Ovary (tissue), 3 donors: ENCODE results near the gene FHOD1.

Source experiments
- POLR2A ChIP-seq: fragments of 450-650 bp; IDR thresholded peaks from one replicate; pipeline ENCODE4 v1.6.1; 2017; ENCODE audit warnings: antibody characterized with exemption, mild to moderate bottlenecking, moderate library complexity
- TF ChIP-seq, protein P1 (sequence below), 3 donors: fragments of 450-650 bp in 2 of 3; fragments of 200-600 bp in 1 of 3; IDR thresholded peaks; one replicate each; pipeline versions ENCODE4 v1.5.1 to v1.8.0; 2016 to 2022; ENCODE audit warnings: antibody characterized with exemption in 3 of 3, mild to moderate bottlenecking in 1 of 3
- donor health status: DM: no; HTN: no; CAD: no.

DNA sequence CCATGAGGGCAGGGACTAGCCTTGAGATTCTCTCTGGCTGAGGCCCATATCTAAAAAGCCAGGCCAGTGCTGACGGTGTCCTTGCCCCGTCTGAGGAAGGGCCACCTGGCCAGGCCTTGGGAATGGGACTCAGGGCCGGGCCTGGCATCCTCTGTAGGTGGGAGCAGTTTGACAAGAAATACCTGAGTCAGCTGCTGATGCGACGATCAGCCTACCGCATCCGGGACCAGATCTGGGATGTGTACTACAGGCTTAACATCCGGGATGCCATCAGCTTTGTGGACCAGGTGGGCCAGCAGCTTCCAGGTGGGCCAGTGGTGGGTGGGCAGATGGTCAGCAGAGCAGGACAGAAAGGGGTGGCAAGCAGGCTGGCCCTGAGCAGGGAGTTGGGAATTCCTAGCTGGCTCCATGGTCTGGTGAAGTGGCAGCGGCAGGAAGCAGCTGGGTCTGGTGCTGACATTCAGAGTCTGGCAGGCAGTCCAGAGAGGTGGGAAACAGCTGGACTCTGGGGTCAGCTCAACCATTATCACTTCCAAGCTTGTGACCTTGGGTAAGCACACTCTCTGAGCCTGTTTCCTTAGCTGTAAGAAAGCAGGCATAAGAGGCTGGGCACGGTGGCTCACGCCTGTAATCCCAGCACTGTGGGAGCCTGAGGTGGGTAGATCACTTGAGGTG is 11.0 kb upstream of the FHOD1 start:
- no peak for TF ChIP-seq POLR2A
- TF ChIP-seq, protein P1, sequence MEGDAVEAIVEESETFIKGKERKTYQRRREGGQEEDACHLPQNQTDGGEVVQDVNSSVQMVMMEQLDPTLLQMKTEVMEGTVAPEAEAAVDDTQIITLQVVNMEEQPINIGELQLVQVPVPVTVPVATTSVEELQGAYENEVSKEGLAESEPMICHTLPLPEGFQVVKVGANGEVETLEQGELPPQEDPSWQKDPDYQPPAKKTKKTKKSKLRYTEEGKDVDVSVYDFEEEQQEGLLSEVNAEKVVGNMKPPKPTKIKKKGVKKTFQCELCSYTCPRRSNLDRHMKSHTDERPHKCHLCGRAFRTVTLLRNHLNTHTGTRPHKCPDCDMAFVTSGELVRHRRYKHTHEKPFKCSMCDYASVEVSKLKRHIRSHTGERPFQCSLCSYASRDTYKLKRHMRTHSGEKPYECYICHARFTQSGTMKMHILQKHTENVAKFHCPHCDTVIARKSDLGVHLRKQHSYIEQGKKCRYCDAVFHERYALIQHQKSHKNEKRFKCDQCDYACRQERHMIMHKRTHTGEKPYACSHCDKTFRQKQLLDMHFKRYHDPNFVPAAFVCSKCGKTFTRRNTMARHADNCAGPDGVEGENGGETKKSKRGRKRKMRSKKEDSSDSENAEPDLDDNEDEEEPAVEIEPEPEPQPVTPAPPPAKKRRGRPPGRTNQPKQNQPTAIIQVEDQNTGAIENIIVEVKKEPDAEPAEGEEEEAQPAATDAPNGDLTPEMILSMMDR (IDR thresholded peaks at IDR 0.05): no peak
